Muscle layer of duodenum (tissue), 2 donors: ENCODE results near the gene FKBP1B.
"Not testable (repeated sequence)": the region's sequence is repeated elsewhere in the genome, so short reads cannot be mapped to it uniquely, and the experiment has no call there.

ENCODE experiments used
- H3K27ac ChIP-seq: one replicate; pipeline ENCODE4 v1.7.0; 2013; ENCODE audit warnings: mild to moderate bottlenecking, low read length
- H3K27me3 ChIP-seq: one replicate; pipeline ENCODE4 v1.7.0; 2013; ENCODE audit warnings: low read depth, mild to moderate bottlenecking, control low read depth, low read length
- H3K36me3 ChIP-seq, 2 donors: one replicate each; pipeline ENCODE4 v1.7.0; 2013; ENCODE audit warnings: low read length in 2 of 2, control low read depth in 1 of 2, mild to moderate bottlenecking in 1 of 2; ENCODE audit not compliant: insufficient read depth in 2 of 2, control insufficient read depth in 1 of 2
- H3K4me1 ChIP-seq, 2 donors: one replicate each; pipeline ENCODE4 v1.7.0; 2013; ENCODE audit warnings: low read length in 2 of 2, mild to moderate bottlenecking in 2 of 2, control low read depth in 1 of 2, moderate library complexity in 1 of 2; ENCODE audit not compliant: insufficient read depth in 2 of 2, control insufficient read depth in 1 of 2
- H3K4me3 ChIP-seq, 2 donors: one replicate each; pipeline ENCODE4 v1.7.0; 2013; ENCODE audit warnings: low read length in 2 of 2, low read depth in 1 of 2, mild to moderate bottlenecking in 1 of 2
- H3K9me3 ChIP-seq, 2 donors: one replicate each; pipeline ENCODE4 v1.7.0; 2013; ENCODE audit warnings: low read length in 2 of 2, control low read depth in 1 of 2, mild to moderate bottlenecking in 1 of 2; ENCODE audit not compliant: control insufficient read depth in 1 of 2
- donor health status: healthy.

FKBP1B gene

DNA sequence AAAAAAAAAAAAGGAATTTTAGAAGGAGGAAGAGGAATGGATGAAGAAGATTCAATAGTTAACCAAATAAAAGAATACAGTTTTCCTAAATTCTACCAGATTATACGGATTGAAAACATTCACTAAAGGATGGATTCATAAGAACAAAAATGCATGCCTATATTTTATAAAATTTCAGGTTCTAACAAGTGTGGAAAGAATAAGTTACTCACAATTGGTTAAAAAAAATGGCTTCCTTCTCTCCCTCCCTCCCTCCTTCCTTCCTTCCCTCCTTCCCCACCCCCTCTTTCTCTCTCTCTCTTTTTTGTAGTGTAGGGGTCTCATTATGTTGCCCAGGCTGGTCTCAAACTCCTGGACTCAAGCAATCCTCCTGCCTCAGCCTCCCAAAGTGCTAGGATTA, 36.7 kb downstream of the FKBP1B start:
- H3K27ac ChIP-seq: no peak overlapping the region
- peaks cover 7 to 10% of the 10 kb centered on the region in 2 donors for H3K36me3 ChIP-seq
- no peaks in the 10 kb centered on the region for H3K9me3 ChIP-seq
- peaks cover 7 to 20% of the 10 kb centered on the region in 2 donors for H3K4me1 ChIP-seq
- H3K4me3 ChIP-seq: no peak overlapping the region
- H3K27me3 ChIP-seq: no peaks in the 10 kb centered on the region

- H3K27ac ChIP-seq: no peak overlapping the region
- H3K27me3 ChIP-seq: no peaks in the 10 kb centered on the region
- no peaks in the 10 kb centered on the region for H3K9me3 ChIP-seq
- no peak overlapping the region for H3K4me3 ChIP-seq
- peaks cover 7 to 20% of the 10 kb centered on the region in 2 donors for H3K4me1 ChIP-seq
- peaks cover 4 to 6% of the 10 kb centered on the region in 2 donors for H3K36me3 ChIP-seq
These were observed 37.5 kb downstream of the FKBP1B start for GRCh38 chr2:24087032-24087431.

DNA sequence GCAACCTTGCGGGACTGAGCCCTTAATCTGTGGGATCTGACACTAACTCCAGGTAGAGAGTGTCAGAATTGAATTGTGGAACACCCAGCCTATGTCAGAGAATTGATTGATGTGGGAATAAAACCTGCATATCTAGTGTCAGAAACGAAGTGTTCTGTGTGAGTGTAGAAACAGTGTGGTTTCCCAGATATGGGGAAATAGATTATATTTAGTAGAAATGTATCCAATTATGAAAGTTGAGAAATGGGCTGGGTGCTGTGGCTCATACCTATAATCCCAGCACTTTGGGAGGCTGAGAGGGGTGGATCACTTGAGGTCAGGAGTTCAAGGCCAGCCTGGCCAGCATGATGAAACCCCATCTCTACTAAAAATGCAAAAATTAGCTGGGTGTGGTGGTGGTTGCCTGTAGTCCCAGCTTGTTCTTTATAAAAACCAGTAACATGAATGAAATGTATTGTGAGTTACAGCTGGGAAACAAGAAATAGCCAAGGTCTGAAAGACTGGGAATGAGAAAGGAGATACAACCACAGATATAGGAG, 39.3 kb downstream of the FKBP1B start:
- Histone ChIP-seq H3K27ac (no peak overlapping the region), H3K4me3 (no peak overlapping the region), H3K9me3 (no peaks in the 10 kb centered on the region), H3K27me3 (no peaks in the 10 kb centered on the region), H3K36me3 (peaks cover 4 to 6% of the 10 kb centered on the region in 2 donors), H3K4me1 (peaks cover 0 to 8% of the 10 kb centered on the region in 2 donors)

DNA sequence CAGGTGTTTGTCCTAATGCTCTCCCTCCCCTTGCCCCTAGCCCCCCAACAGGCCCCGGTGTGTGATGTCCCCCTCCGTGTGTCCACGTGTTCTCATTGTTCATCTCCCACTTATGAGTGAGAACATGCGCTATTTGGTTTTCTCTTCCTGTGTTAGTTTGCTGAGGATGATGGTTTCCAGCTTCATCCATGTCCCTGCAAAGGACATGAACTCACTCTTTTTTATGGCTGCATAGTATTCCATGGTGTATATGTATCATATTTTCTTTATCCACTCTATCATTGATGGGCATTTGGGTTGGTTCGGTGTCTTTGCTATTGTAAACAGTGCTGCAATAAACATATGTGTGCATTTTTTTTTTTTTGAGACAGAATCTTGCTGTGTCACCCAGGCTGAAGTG, 43.7 kb downstream of the FKBP1B start:
- H3K36me3 ChIP-seq: peaks cover 0 to 17% of the 10 kb centered on the region in 2 donors
- H3K4me3 ChIP-seq, H3K27ac ChIP-seq: not testable (repeated sequence)

DNA sequence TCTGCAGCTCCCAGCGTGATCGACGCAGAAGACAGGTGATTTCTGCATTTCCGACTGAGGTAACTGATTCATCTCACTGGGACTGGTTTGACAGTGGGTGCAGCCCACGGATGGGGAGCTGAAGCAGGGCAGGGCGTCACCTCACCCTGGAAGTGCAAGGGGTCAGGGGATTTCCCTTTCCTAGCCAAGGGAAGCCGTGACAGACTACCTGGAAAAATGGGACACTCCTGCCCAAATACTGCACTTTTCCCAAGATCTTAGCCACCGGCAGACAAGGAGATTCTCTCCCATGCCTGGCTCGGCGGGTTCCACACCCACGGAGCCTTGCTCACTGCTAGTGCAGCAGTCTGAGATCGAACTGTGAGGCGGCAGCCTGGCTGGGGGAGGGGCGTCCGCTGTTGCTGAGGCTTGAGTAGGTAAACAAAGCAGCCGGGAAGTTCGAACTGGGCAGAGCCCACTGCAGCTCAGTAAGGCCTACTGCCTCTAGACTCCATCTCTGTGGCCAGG, 45.7 kb downstream of the FKBP1B start:
- H3K36me3 ChIP-seq: peaks cover 0 to 17% of the 10 kb centered on the region in 2 donors
- not testable (repeated sequence) for H3K27me3 ChIP-seq, H3K27ac ChIP-seq, H3K9me3 ChIP-seq, H3K4me3 ChIP-seq, H3K4me1 ChIP-seq

More for the DNA sequence above, 43.7 kb downstream of the FKBP1B start:
- H3K4me1 ChIP-seq, H3K9me3 ChIP-seq, H3K27me3 ChIP-seq: not testable (repeated sequence)

- not testable (repeated sequence) for H3K27ac ChIP-seq, H3K4me3 ChIP-seq, H3K4me1 ChIP-seq, H3K9me3 ChIP-seq, H3K27me3 ChIP-seq
- H3K36me3 ChIP-seq: peaks cover 0 to 17% of the 10 kb centered on the region in 2 donors
These were observed 51.2 kb downstream of the FKBP1B start for GRCh38 chr2:24100732-24101131.

GRCh38 chr2:24101992-24102391, 52.5 kb downstream of the FKBP1B start:
- Histone ChIP-seq H3K4me3 (no peak overlapping the region), H3K27me3 (no peaks in the 10 kb centered on the region), H3K27ac (no peak overlapping the region), H3K4me1 (no peaks in the 10 kb centered on the region), H3K36me3 (peaks cover 0 to 10% of the 10 kb centered on the region in 2 donors), H3K9me3 (peaks cover 0 to 2% of the 10 kb centered on the region in 2 donors)

- no peaks in the 10 kb centered on the region for H3K4me1 ChIP-seq
- H3K9me3 ChIP-seq: peaks cover 0 to 2% of the 10 kb centered on the region in 2 donors
- H3K36me3 ChIP-seq: peaks cover 0 to 10% of the 10 kb centered on the region in 2 donors
- H3K27me3 ChIP-seq: no peaks in the 10 kb centered on the region
- no peak overlapping the region for H3K27ac ChIP-seq
- H3K4me3 ChIP-seq: no peak overlapping the region
These were observed 53.1 kb downstream of the FKBP1B start for GRCh38 chr2:24102677-24103076.

DNA sequence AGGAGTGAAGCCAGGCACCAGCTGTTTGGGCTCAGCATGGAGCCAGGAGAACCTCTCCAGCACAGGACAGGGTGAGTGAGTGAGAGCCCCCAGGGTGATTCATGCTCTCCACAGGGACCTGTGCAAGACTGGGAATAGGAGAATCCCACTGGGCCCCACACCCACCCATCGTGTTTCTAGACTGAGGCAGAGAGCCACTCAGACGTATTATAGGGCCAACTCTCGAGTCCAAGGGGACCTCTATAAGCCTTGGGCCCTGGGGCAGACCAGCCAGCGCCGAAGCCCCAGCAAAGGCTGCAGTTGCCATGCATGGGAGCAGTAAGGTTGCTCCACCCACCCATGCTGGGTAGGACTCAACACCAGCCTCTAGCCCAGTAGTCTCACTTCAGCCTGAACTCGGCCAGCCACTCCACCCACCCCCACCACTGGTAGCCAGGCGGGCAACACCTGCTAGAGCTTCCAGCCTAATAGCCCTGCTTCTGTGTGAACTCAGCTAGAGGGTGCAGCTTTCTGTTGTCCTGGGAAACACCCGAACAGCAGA, 54.6 kb downstream of the FKBP1B start:
- Histone ChIP-seq H3K36me3 (peaks cover 0 to 10% of the 10 kb centered on the region in 2 donors), H3K4me1 (no peaks in the 10 kb centered on the region), H3K9me3 (peaks cover 0 to 2% of the 10 kb centered on the region in 2 donors), H3K27ac (no peak overlapping the region), H3K4me3 (no peak overlapping the region), H3K27me3 (no peaks in the 10 kb centered on the region)

GRCh38 chr2:24104906-24105305, 55.4 kb downstream of the FKBP1B start:
- Histone ChIP-seq H3K27me3 (no peaks in the 10 kb centered on the region), H3K9me3 (peaks cover 0 to 2% of the 10 kb centered on the region in 2 donors), H3K4me3 (no peak overlapping the region), H3K4me1 (no peaks in the 10 kb centered on the region), H3K27ac (no peak overlapping the region), H3K36me3 (peaks cover 0 to 10% of the 10 kb centered on the region in 2 donors)

GRCh38 chr2:24105816-24106215, 56.3 kb downstream of the FKBP1B start:
- Histone ChIP-seq H3K36me3 (peaks cover 0 to 10% of the 10 kb centered on the region in 2 donors), H3K9me3 (peaks cover 0 to under 1% of the 10 kb centered on the region in 2 donors), H3K4me1 (no peaks in the 10 kb centered on the region), H3K27ac (no peak overlapping the region), H3K27me3 (no peaks in the 10 kb centered on the region), H3K4me3 (no peak overlapping the region)

DNA sequence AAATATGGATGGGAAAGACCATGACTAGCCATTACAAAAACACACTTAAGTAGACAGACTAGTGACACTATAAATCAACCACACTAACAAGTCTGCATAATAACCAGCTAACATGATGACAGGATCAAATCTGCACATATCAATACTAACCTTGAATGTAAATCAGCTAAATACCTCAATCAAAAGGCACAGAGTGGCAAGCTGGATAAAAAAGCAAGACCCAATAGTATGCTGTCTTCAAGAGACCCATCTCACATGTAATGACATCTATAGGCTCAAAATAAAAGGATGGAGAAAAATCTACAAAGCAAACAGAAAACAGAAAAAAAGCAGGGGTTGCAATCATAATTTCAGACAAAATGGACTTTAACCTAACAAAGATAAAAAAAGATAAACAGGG, 57.2 kb downstream of the FKBP1B start:
- Histone ChIP-seq H3K27ac (no peak overlapping the region), H3K27me3 (no peaks in the 10 kb centered on the region), H3K9me3 (no peaks in the 10 kb centered on the region), H3K4me3 (no peak overlapping the region), H3K4me1 (no peaks in the 10 kb centered on the region), H3K36me3 (peaks cover 0 to 10% of the 10 kb centered on the region in 2 donors)
